GM10847 (cell line): Measurements from ENCODE around the gene TMEM239.

Experiments
- POLR2A ChIP-seq: IDR thresholded peaks from 2 replicates; pipeline ENCODE4 v1.6.1; 2011; ENCODE audit not compliant: insufficient read length; ENCODE audit errors: extremely low read depth

Gene TMEM239

GRCh38 chr20:2858591-2858990 is 42.4 kb downstream of the TMEM239 start:
- no peak for TF ChIP-seq POLR2A

GRCh38 chr20:2859330-2860121 is 43.4 kb downstream of the TMEM239 start:
- no peak for TF ChIP-seq POLR2A

- TF ChIP-seq POLR2A = no peak
Measured at GRCh38 chr20:2864626-2865025, 48.5 kb downstream of the TMEM239 start.

GRCh38 chr20:2865101-2865500 is 48.9 kb downstream of the TMEM239 start:
- no peak for TF ChIP-seq POLR2A

GRCh38 chr20:2865630-2866029 is 49.5 kb downstream of the TMEM239 start:
- TF ChIP-seq POLR2A = no peak

GRCh38 chr20:2866236-2866635 is 50.1 kb downstream of the TMEM239 start:
- TF ChIP-seq POLR2A = no peak

GRCh38 chr20:2867081-2867864 is 51.1 kb downstream of the TMEM239 start:
- TF ChIP-seq POLR2A = no peak
